ENCODE data around the gene RABGGTA. TPM values are rescaled to one million over a fixed set of nuclear protein-coding genes. Genes with fewer than 3 reads are reported as not detected.
A peak's percentile ranks its signal among the peaks of the same experiment; 100 is the strongest.

The RABGGTA gene
- total RNA-seq, 1 donor from 2014 or later: 70.5 TPM

DNA sequence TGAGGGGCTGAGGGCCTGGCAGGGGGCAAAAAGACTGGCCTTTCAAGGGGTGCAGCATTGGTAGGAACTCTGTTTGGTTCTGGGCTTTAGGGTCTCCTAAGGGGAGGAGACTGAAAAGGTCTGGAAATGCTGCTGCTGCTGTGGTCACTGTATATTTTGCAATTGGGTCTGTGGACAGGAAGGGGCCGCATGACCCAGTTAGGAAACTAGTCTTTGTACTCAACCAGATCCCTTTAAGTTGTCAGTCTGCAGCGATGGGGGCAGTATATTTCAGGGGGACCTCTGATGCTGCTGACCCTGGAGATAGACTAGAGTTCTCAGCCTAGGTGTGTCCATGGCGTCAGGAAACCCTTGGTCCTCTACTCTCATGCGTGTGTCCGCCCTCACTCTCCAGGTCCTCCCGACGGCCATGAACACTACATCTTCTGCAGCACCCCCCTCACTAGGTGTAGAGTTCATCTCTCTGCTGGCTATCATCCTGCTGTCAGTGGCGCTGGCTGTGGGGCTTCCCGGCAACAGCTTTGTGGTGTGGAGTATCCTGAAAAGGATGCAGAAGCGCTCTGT lies 43.9 kb upstream of the RABGGTA start:
- Mint-ChIP-seq H3K4me1 (peaks cover 38% of the 10 kb centered on the region), H3K27me3 (peaks cover 6% of the 10 kb centered on the region), H3K4me3 (no peak overlapping the region), H3K36me3 (ENCODE audit: low read depth) (no peaks in the 10 kb centered on the region), H3K27ac (no peak overlapping the region), H3K9me3 (no peaks in the 10 kb centered on the region)
- no peak for ATAC-seq (ENCODE audit: low read depth)
- ChIA-PET POLR2A (no interaction called here), CTCF (no interaction called here)
- DNase-seq: no peak
- TF ChIP-seq, protein P1, sequence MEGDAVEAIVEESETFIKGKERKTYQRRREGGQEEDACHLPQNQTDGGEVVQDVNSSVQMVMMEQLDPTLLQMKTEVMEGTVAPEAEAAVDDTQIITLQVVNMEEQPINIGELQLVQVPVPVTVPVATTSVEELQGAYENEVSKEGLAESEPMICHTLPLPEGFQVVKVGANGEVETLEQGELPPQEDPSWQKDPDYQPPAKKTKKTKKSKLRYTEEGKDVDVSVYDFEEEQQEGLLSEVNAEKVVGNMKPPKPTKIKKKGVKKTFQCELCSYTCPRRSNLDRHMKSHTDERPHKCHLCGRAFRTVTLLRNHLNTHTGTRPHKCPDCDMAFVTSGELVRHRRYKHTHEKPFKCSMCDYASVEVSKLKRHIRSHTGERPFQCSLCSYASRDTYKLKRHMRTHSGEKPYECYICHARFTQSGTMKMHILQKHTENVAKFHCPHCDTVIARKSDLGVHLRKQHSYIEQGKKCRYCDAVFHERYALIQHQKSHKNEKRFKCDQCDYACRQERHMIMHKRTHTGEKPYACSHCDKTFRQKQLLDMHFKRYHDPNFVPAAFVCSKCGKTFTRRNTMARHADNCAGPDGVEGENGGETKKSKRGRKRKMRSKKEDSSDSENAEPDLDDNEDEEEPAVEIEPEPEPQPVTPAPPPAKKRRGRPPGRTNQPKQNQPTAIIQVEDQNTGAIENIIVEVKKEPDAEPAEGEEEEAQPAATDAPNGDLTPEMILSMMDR (IDR thresholded peaks at IDR 0.05): no peak
- intact Hi-C loops (cut with micrococcal nuclease): no loop called here

DNA sequence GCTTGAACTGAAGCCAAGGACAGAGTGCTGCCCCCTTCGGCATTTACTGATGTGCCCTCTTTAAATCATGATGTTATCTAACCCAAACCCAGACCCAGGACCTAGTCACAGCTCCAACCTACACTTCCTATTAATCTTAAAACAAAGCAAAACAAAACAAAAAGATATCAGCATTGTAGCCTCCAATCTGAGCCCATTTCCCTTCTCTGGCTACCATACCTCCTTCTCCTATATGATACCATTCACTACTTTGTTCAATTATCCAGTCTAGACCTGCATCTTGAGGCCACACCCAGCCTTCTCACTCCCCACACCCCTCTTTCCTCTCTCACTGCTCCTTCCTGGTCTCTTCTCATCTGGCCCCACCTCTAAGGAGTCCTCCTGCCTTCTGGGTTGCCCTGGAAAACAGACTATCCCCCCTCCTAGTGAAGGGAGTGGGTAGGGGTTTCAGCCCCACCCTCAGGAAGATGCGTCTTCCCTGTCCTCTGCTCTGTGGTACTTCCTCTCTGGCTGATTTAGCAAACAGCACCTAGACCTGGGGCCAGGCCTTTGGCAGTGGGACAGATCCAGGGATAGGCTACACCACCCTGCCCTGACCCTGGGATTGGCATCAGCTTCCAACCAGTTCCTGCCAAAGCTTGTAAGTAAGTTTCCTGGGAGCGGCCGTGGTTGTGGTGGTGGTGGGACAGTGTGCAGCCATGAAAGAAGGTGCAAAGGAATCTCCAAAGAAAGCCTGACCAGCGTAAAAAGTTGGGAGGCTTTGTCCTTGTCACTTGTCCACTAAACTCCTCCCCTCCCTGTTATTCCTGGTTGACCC lies 43.2 kb upstream of the RABGGTA start:
- Mint-ChIP-seq H3K36me3 (ENCODE audit: low read depth) (no peaks in the 10 kb centered on the region), H3K27me3 (peaks cover 5% of the 10 kb centered on the region), H3K9me3 (no peaks in the 10 kb centered on the region), H3K27ac (no peak overlapping the region), H3K4me1 (peaks cover 46% of the 10 kb centered on the region), H3K4me3 (no peak overlapping the region)
- no peak for ATAC-seq (ENCODE audit: low read depth)
- CTCF ChIA-PET: interaction anchor here (4.7 kb wide), 1 partner anchor 18 kb away, joined by 35 read pairs; no protein-coding TSS in a partner anchor
- TF ChIP-seq, protein P1 (IDR thresholded peaks at IDR 0.05): no peak
- DNase-seq: no peak
- POLR2A ChIA-PET: interaction anchor here (0.6 to 1.0 kb wide), 2 partner anchors 18 to 46 kb away, joined by 3 read pairs; no protein-coding TSS in a partner anchor
- intact Hi-C loops (cut with micrococcal nuclease): no loop called here

DNA sequence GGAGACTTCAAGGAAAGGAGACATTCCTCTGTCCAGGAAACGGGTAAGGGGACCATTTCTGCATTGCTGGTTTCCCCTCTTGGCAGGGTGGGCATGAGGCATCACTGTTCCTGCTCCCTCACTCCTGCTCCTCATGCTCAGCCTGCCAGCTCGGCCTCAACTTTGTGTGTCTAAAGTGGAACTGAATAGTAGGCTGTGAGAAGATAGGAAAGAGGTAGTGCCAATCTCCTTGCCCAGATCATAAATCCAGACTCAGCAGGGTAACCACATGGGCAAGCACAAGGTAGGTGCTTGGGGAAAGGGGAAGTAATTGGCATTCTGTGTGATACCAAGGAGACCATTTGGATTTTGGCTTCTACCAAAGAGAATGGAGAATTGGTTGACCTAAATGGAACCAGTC lies 42.5 kb upstream of the RABGGTA start:
- H3K27ac Mint-ChIP-seq: peak overlapping the region; percentile 4
- no peaks in the 10 kb centered on the region for H3K9me3 Mint-ChIP-seq
- peaks cover 48% of the 10 kb centered on the region for H3K4me1 Mint-ChIP-seq
- intact Hi-C loops (cut with micrococcal nuclease): no loop called here
- TF ChIP-seq, protein P1 (IDR thresholded peaks at IDR 0.05): no peak
- ATAC-seq (ENCODE audit: low read depth) (no peak), DNase-seq (no peak)
- POLR2A ChIA-PET: interaction anchor here (0.6 to 1.2 kb wide), 4 partner anchors 19 to 117 kb away, joined by 3 read pairs; partner anchors contain the start of gene TINF2
- CTCF ChIA-PET: interaction anchor here (4.7 kb wide), 1 partner anchor 18 kb away, joined by 35 read pairs; no protein-coding TSS in a partner anchor
- H3K36me3 Mint-ChIP-seq (ENCODE audit: low read depth): no peaks in the 10 kb centered on the region
- H3K4me3 Mint-ChIP-seq: no peak overlapping the region
- H3K27me3 Mint-ChIP-seq: no peaks in the 10 kb centered on the region

DNA sequence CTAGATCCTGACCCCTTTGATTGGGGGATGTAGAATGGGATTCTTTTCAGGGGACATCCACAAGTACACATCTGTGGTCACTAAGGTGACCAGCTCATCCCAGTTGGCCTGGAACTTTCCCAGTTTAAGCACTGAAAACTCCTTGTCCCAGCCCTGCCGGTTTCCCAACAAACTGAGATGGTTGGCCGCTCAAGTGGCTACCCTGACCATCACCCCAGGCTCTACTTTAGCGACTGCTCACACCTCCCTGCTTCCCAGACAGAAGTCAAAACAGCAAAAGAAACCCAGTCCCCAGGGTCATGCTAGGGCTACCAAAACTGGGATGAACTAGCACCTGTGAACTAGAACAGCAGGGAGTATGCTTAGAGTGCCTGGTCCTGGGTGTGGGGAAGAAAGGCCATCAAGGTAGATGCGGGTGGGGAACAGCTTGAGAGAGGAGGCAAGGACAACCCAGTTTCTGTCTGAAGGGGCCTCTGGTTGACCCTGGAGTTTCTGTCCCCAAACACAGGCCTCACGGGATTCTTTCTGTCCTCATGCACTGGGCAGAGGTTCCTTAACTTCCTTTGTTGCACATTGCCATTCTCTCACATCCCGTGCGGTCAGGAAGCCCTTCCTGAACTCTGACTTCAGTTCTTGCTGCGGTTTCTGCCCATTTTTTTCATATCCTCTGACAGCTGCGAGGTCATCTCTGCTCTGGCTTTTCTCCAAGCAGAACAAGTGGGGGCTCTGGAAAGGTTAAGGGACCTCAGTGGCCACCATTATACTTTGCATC lies 41.5 kb upstream of the RABGGTA start:
- ATAC-seq (ENCODE audit: low read depth): no peak
- POLR2A ChIA-PET: interaction anchor here (0.6 to 3.0 kb wide), 6 partner anchors 9 to 118 kb away, joined by 3 to 26 read pairs (median 4); partner anchors contain the start of genes DHRS1, NOP9 and TINF2

More for the DNA sequence above, 41.5 kb upstream of the RABGGTA start:
- Mint-ChIP-seq H3K4me1 (peaks cover 53% of the 10 kb centered on the region), H3K9me3 (no peaks in the 10 kb centered on the region), H3K4me3 (no peak overlapping the region), H3K36me3 (ENCODE audit: low read depth) (peaks cover 3% of the 10 kb centered on the region), H3K27me3 (no peaks in the 10 kb centered on the region), H3K27ac (peak overlapping the region; percentile 77)
- intact Hi-C loops (cut with micrococcal nuclease): loop anchor here (1.0 kb wide), 1 partner anchor 166 kb away; the partner anchor contains the start of gene RNF31
- TF ChIP-seq, protein P1 (IDR thresholded peaks at IDR 0.05): no peak
- CTCF ChIA-PET: interaction anchor here (1.1 to 4.7 kb wide), 3 partner anchors 19 to 33 kb away, joined by 3 to 35 read pairs (median 4); no protein-coding TSS in a partner anchor
- no peak for DNase-seq

Data from activated B cell treated with CpG ODN at 0.5 μM for 24 hours (primary cell).